H1 (cell line): ENCODE data around the gene SSBP3.

Experiments used
- CEBPB ChIP-seq: IDR thresholded peaks from 2 replicates; pipeline ENCODE4 v1.6.1; 2012; ENCODE audit warnings: low read depth, low read length
- CTCF ChIP-seq, 3 experiments: IDR thresholded peaks; 1 replicate in 2 of 3; 2 replicates in 1 of 3; pipeline versions ENCODE4 v1.5.1 to v1.6.1; 2011; ENCODE audit warnings: low read length in 3 of 3, mild to moderate bottlenecking in 3 of 3, inconsistent platforms in 2 of 3, low read depth in 1 of 3, moderate library complexity in 1 of 3; ENCODE audit not compliant: insufficient read depth in 1 of 3; ENCODE audit errors: control extremely low read depth in 1 of 3
- POLR2A ChIP-seq, 2 experiments: IDR thresholded peaks; 1 replicate in 1 of 2; 2 replicates in 1 of 2; pipeline ENCODE4 v1.6.1; 2011; ENCODE audit warnings: low read depth in 2 of 2, low read length in 2 of 2, mild to moderate bottlenecking in 2 of 2; ENCODE audit errors: control extremely low read depth in 1 of 2
- POLR2AphosphoS5 ChIP-seq: IDR thresholded peaks from 2 replicates; pipeline ENCODE4 v1.6.1; 2011; ENCODE audit warnings: low read depth, low read length
- SIN3A ChIP-seq, 2 experiments: IDR thresholded peaks in 1 of 2; conservative IDR thresholded peaks in 1 of 2; 2 replicates each; pipeline ENCODE4 v1.6.1; 2011 to 2012; ENCODE audit warnings: low read length in 2 of 2, improper control_type of control experiment in 1 of 2, low read depth in 1 of 2, mild to moderate bottlenecking in 1 of 2
- TF ChIP-seq, protein P1 (sequence below): IDR thresholded peaks from 2 replicates; pipeline ENCODE4 v1.6.1; 2011; ENCODE audit warnings: low read length, improper control_type of control experiment

GRCh38 chr1:54270543-54270942 is 135.7 kb downstream of the SSBP3 start:
- TF ChIP-seq CTCF (IDR thresholded peaks at IDR 0.05; ENCODE audit: control extremely low read depth in 1 of 3, insufficient read depth in 1 of 3, low read depth in 1 of 3, low read length in 3 of 3) (no peak), POLR2A (IDR thresholded peaks at IDR 0.05; ENCODE audit: control extremely low read depth in 1 of 2, low read depth in 2 of 2, low read length in 2 of 2) (no peak), SIN3A (conservative IDR thresholded peaks at IDR 0.05 in 1 of 2, IDR thresholded peaks at IDR 0.05 in 1 of 2; ENCODE audit: low read depth in 1 of 2, low read length in 2 of 2) (no peak), CEBPB (no peak), POLR2AphosphoS5 (no peak)
- TF ChIP-seq, protein P1, sequence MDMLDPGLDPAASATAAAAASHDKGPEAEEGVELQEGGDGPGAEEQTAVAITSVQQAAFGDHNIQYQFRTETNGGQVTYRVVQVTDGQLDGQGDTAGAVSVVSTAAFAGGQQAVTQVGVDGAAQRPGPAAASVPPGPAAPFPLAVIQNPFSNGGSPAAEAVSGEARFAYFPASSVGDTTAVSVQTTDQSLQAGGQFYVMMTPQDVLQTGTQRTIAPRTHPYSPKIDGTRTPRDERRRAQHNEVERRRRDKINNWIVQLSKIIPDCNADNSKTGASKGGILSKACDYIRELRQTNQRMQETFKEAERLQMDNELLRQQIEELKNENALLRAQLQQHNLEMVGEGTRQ: no peak
